Fibroblast of pulmonary artery (primary cell): ENCODE measurements around the gene RPL5.

Experiments used
- DNase-seq: peaks from one replicate; pipeline ENCODE4 v3.0.0-alpha.2; 2010; ENCODE audit warnings: low read depth
- H3K4me3 ChIP-seq: replicated peaks from 2 replicates; pipeline ENCODE4 v1.5.1; 2011; ENCODE audit warnings: low read depth, mild to moderate bottlenecking, control low read depth, low read length, moderate library complexity
- TF ChIP-seq, protein P1 (sequence below): IDR thresholded peaks from 2 replicates; pipeline ENCODE4 v1.5.1; 2011; ENCODE audit warnings: mild to moderate bottlenecking, control low read depth, low read length, inconsistent platforms; ENCODE audit errors: missing control alignments

The RPL5 gene

DNA sequence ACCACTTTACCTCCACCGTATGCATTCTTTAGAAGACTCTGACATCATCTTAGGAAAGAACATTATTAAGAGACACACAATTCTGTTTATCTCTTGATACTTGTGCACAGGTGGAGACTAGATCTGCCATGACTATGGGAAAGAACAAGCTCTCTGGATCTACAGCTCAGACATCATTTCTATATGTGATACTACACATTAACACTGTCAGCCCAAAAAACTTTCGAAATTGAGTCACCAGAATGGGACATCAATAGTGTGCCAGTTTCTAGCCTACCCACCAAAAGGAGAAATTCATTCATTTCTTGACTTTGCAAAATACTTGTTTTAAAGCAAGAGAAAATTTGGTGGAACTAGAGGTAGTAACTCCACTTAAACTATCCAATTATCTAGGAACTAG is 41.0 kb upstream of the RPL5 start:
- no peak for DNase-seq
- TF ChIP-seq, protein P1, sequence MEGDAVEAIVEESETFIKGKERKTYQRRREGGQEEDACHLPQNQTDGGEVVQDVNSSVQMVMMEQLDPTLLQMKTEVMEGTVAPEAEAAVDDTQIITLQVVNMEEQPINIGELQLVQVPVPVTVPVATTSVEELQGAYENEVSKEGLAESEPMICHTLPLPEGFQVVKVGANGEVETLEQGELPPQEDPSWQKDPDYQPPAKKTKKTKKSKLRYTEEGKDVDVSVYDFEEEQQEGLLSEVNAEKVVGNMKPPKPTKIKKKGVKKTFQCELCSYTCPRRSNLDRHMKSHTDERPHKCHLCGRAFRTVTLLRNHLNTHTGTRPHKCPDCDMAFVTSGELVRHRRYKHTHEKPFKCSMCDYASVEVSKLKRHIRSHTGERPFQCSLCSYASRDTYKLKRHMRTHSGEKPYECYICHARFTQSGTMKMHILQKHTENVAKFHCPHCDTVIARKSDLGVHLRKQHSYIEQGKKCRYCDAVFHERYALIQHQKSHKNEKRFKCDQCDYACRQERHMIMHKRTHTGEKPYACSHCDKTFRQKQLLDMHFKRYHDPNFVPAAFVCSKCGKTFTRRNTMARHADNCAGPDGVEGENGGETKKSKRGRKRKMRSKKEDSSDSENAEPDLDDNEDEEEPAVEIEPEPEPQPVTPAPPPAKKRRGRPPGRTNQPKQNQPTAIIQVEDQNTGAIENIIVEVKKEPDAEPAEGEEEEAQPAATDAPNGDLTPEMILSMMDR = no peak
- no peak overlapping the region for H3K4me3 ChIP-seq

DNA sequence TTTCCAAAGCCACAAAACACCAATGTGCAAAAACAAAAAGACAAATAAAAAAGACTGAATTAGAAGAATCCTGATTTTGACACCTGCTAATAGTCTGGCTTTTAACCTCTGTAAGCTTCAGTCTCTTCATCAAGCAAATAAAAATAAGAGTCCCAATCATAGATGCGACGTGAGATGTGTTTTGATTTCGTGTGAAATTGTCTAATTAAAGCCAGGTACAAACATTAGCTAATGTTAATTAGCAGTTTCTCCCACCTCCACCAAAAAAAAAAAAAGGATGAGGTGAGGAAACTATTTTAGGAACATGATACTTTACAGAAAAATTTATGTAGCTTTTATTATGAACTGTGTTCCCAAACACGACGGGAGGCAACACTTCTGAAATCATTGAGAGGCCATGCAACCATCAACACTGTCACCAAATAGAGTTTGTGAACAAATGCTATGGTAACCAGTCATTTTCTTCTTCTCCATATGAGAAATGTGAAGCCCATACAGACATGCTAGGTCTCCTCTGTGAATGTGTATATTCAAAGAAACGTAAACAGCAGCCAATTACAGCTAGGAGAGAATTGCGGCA is 40.3 kb upstream of the RPL5 start:
- TF ChIP-seq, protein P1 = no peak
- DNase-seq = no peak

DNA sequence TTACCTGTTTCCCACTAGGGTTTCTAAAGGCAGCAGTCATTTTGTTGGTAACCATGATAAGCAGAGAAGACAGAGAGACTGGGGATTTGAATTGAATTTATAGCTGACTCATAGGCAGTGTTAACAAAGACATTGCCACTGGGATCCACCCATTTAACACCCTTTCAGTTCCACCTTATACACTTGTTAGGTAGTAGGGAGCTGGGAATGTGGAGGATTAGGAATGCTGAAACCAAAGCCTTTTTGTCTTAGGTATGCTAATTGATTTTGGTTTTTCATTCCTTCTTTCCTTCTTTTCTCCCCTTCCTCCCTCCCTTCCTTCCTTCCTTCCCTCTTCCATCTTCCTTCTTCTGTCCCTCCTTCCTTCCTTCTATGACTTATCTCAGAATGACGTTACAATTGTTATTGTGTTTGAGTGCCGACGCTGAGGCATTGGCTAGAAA is 39.5 kb upstream of the RPL5 start:
- TF ChIP-seq, protein P1 = no peak
- no peak for DNase-seq
- no peak overlapping the region for H3K4me3 ChIP-seq

More for the DNA sequence above, 40.3 kb upstream of the RPL5 start:
- H3K4me3 ChIP-seq = no peak overlapping the region

DNA sequence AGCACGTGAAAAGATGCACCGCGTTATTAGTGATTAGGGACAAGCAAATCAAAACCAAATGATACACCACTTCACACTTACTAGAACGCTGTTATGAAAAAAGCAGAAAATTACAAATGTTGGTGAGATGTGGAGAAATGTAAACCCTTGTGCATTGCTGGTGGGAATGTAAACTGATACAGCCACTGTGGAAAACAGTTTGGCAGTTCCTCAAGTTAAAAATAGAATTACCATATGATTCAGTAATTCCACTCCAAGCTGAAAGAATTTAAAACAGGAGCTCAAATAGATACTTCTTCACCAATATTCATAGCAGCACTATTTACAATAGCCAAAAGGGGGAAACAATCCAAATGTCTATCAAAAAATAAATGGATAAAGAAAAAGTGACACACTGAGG is 36.7 kb upstream of the RPL5 start:
- DNase-seq = peak; percentile 58
- TF ChIP-seq, protein P1 = no peak
- H3K4me3 ChIP-seq = no peak overlapping the region

DNA sequence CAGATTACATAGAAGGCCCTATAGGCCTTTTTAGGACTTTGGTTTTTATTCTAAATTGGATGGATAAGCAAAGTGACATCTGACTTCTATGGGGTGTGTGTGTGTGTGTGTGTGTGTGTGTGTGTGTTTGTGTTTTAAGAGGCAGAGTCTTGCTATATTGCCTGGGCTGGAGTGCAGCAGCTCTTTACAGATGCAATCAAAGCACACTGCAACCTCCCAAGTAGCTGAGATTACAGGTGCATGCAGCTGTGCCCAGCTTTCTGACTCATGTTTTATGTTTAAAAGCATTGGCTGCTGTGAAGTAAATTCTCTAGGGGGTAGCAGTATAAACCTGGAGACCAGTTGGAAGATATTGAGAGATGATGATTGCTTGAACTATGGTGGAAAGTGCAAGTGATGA is 34.5 kb upstream of the RPL5 start:
- TF ChIP-seq, protein P1 = no peak
- no peak for DNase-seq
- H3K4me3 ChIP-seq = no peak overlapping the region

DNA sequence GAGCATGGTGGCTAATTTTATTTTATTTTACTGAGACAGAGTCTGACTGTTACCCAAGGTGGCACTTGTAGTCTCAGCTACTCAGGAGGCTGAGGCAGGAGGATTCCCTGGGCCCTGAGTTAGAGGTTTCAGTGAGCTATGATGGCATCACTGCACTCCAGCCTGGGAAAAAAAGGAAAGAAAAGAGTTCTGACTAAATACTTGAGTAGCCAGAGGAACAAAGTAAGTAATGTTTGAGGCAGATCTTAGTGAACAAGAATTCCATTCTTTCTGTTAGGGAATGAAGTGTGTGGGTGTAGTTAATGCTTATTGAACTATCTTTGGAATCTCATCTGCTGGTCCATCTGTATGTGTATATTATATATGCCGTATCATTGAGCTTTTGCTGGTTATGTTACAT is 33.9 kb upstream of the RPL5 start:
- H3K4me3 ChIP-seq = no peak overlapping the region
- DNase-seq = peak; percentile 39
- TF ChIP-seq, protein P1 = no peak
